ENCODE results near the gene HLA-DMA. TPM values are rescaled to one million over a fixed set of nuclear protein-coding genes. Genes with fewer than 3 reads are reported as not detected.

HLA-DMA gene
- 5.7 TPM in 2 replicates for total RNA-seq

GRCh38 chr6:32952817-32953739 lies at the start of gene HLA-DMA:
Gene HLA-DMA, minus strand, starts transcription at chr6:32953097. Its CDS starts 61 bp downstream, at chr6:32953036.

DNA sequence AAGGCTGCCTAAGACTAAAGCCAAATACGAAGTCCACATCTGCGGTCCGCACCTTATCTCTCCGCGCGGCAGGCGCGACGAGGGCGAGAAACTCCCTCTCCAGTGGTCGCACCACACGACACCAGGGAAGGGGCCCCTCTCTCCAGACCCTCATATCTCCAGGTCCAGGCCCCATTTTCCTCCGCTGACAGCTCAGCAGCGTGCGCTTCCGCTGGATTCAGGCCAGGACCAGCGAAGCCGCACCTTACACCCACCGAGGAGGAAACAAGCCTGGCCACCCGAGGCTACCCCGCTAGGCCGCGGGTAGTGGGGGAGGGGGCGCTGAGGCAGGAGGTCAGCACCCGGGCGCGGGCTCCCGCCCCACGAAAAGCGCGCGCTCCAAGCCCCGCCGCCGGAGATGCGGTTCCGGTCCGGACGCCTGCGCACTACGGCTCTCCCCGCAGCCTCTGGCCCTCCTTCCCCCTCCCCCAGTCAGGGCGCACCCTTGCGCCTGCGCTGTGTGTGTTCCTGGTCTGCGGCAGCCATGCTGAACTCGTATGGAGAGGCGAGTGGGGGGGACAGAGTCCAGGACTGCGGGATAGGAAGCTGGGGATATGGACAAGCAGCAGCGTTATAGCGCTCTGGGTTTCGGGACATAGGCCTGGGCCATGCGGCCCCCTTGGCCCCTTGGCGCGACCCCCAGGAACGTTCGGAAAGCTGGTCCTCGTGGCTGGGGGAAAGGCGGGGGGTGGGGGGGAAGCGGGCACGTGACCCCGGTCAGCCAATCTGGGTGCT lies 15.4 kb upstream of the HLA-DMA start, which contains the start of gene BRD2:
TSS of gene BRD2 (plus strand) at position 502 of the 774 bp plus-strand sequence. CDS start 4,305 bp downstream, outside the sequence.

GRCh38 chr6:32940656-32941213 lies 12.2 kb downstream of the HLA-DMA start, which contains the start of gene HLA-DMB:
Gene HLA-DMB, minus strand, starts transcription at chr6:32941028. Its CDS starts 221 bp downstream, at chr6:32940807.

Other genes starting within 250 kb of the HLA-DMA start
- gene HLA-DQA2, start 211.7 kb downstream of the HLA-DMA start, total RNA-seq: not detected in 2 replicates
- gene HLA-DQB2, start 189.6 kb downstream of the HLA-DMA start, total RNA-seq: not detected in 2 replicates
- gene HLA-DOB, start 136.1 kb downstream of the HLA-DMA start, total RNA-seq: 0.32 TPM in 1 of 2 replicates, not detected in the other
- 15.1 and 19.8 TPM in 2 replicates for gene TAP2, start 114.4 kb downstream of the HLA-DMA start, total RNA-seq
- 59.1 and 69.7 TPM in 2 replicates for gene PSMB8, start 109.0 kb downstream of the HLA-DMA start, total RNA-seq
- 65.0 and 67.2 TPM in 2 replicates for gene TAP1, start 99.4 kb downstream of the HLA-DMA start, total RNA-seq
- gene PSMB9, start 98.9 kb downstream of the HLA-DMA start, total RNA-seq: 30.0 and 47.0 TPM in 2 replicates
- 0.49 and 0.65 TPM in 2 replicates for gene HLA-DMB, start 12.1 kb downstream of the HLA-DMA start, total RNA-seq
- gene BRD2, start 15.5 kb upstream of the HLA-DMA start, total RNA-seq: 162 and 165 TPM in 2 replicates
- gene HLA-DOA, start 56.5 kb upstream of the HLA-DMA start, total RNA-seq: 0.49 and 0.65 TPM in 2 replicates
- gene HLA-DPA1, start 120.6 kb upstream of the HLA-DMA start, total RNA-seq: 6.7 and 12.2 TPM in 2 replicates
- gene HLA-DPB1, start 122.9 kb upstream of the HLA-DMA start, total RNA-seq: 10.9 and 18.3 TPM in 2 replicates
- 0.61 and 0.65 TPM in 2 replicates for gene COL11A2, start 239.4 kb upstream of the HLA-DMA start, total RNA-seq
- 28.4 and 30.5 TPM in 2 replicates for gene RXRB, start 247.6 kb upstream of the HLA-DMA start, total RNA-seq
- gene SLC39A7, start 247.8 kb upstream of the HLA-DMA start, total RNA-seq: 132 and 144 TPM in 2 replicates